DND-41 (cell line): ENCODE data around the gene PAK2.
"Not testable (repeated sequence)": the region's sequence is repeated elsewhere in the genome, so short reads cannot be mapped to it uniquely, and the experiment has no call there.

Source experiments
- ATAC-seq: fragments of 200-7000 bp; cut with Tn5 transposase; 3 replicates; pipeline ENCODE4 v1.9.1; 2021; ENCODE audit warnings: low read depth; ENCODE audit not compliant: insufficient read depth
- DNase-seq: peaks from one replicate; pipeline ENCODE4 v3.0.0-alpha.2; 2020
- H2AFZ ChIP-seq: 2 replicates; pipeline ENCODE4 v1.6.0; 2012; ENCODE audit warnings: low read depth, low read length
- H3K27ac ChIP-seq: 2 replicates; pipeline ENCODE4 v1.5.1; 2012; ENCODE audit warnings: low read length, inconsistent platforms
- H3K27me3 ChIP-seq: fragments of 200-600 bp; sonication (generic); 2 replicates; pipeline ENCODE4 v1.6.0; 2012; ENCODE audit warnings: low read length, mild to moderate bottlenecking, inconsistent platforms; ENCODE audit not compliant: insufficient read depth, poor library complexity
- H3K36me3 ChIP-seq: 2 replicates; pipeline ENCODE4 v1.5.1; 2012; ENCODE audit warnings: low read length, inconsistent platforms; ENCODE audit not compliant: insufficient read depth
- H3K4me1 ChIP-seq: 2 replicates; pipeline ENCODE4 v1.5.1; 2012; ENCODE audit warnings: mild to moderate bottlenecking, low read length; ENCODE audit not compliant: insufficient read depth
- H3K4me2 ChIP-seq: 2 replicates; pipeline ENCODE4 v1.6.0; 2012; ENCODE audit warnings: mild to moderate bottlenecking, moderate library complexity, low read length, inconsistent platforms; ENCODE audit not compliant: insufficient read depth
- H3K4me3 ChIP-seq, 2 experiments: fragments of 200-600 bp in 1 of 2; shearing (Covaris generic) in 1 of 2; 2 replicates each; pipeline ENCODE4 v1.5.1; 2012 to 2016; ENCODE audit warnings: inconsistent platforms in 2 of 2, low read length in 2 of 2, mild to moderate bottlenecking in 2 of 2, low read depth in 1 of 2, moderate library complexity in 1 of 2
- H3K79me2 ChIP-seq: 2 replicates; pipeline ENCODE4 v1.6.0; 2012; ENCODE audit warnings: low read length, inconsistent platforms; ENCODE audit not compliant: insufficient read depth
- H3K9ac ChIP-seq: 2 replicates; pipeline ENCODE4 v1.6.0; 2012; ENCODE audit warnings: low read depth, mild to moderate bottlenecking, inconsistent platforms, low read length, moderate library complexity
- H3K9me3 ChIP-seq: 2 replicates; pipeline ENCODE4 v1.5.1; 2012; ENCODE audit warnings: low read length, moderate library complexity, mild to moderate bottlenecking, inconsistent platforms; ENCODE audit not compliant: insufficient read depth, severe bottlenecking
- H4K20me1 ChIP-seq: 2 replicates; pipeline ENCODE4 v1.6.0; 2012; ENCODE audit warnings: low read length; ENCODE audit not compliant: insufficient read depth
- CTCF ChIP-seq: IDR thresholded peaks from 2 replicates; pipeline ENCODE4 v1.5.1; 2012; ENCODE audit warnings: borderline replicate concordance, low read length, moderate library complexity, mild to moderate bottlenecking; ENCODE audit not compliant: poor library complexity, severe bottlenecking; ENCODE audit errors: extremely low read depth
- EZH2 ChIP-seq: IDR thresholded peaks from 3 replicates; pipeline ENCODE4 v1.6.1; 2012; ENCODE audit warnings: borderline replicate concordance, low read depth, mild to moderate bottlenecking, moderate library complexity, low read length, inconsistent platforms; ENCODE audit not compliant: severe bottlenecking

PAK2 gene

GRCh38 chr3:196835086-196835485 lies 95.4 kb downstream of the PAK2 start:
- H3K4me3 ChIP-seq, result no peak overlapping the region
- H3K4me1 ChIP-seq, result no peaks in the 10 kb centered on the region
- ATAC-seq (no peak), DNase-seq (no peak)
- no peaks in the 10 kb centered on the region for H4K20me1 ChIP-seq
- H3K27me3 ChIP-seq, result no peaks in the 10 kb centered on the region
- H3K27ac ChIP-seq, result no peak overlapping the region
- no peak overlapping the region for H3K4me2 ChIP-seq
- no peak overlapping the region for H2AFZ ChIP-seq
- no peaks in the 10 kb centered on the region for H3K79me2 ChIP-seq
- peaks cover 16% of the 10 kb centered on the region; the same call in 1 of the 2 replicates for H3K36me3 ChIP-seq
- no peak overlapping the region for H3K9ac ChIP-seq
- TF ChIP-seq EZH2 (no peak), CTCF (no peak)
- H3K9me3 ChIP-seq, result no peaks in the 10 kb centered on the region

GRCh38 chr3:196836626-196837025 lies 97.0 kb downstream of the PAK2 start:
- H3K9me3 ChIP-seq, H3K27ac ChIP-seq, H4K20me1 ChIP-seq, H3K27me3 ChIP-seq, H3K36me3 ChIP-seq, H3K4me3 ChIP-seq, H3K79me2 ChIP-seq, H3K4me1 ChIP-seq, H2AFZ ChIP-seq, DNase-seq, H3K4me2 ChIP-seq, ATAC-seq, H3K9ac ChIP-seq: not testable (repeated sequence)

DNA sequence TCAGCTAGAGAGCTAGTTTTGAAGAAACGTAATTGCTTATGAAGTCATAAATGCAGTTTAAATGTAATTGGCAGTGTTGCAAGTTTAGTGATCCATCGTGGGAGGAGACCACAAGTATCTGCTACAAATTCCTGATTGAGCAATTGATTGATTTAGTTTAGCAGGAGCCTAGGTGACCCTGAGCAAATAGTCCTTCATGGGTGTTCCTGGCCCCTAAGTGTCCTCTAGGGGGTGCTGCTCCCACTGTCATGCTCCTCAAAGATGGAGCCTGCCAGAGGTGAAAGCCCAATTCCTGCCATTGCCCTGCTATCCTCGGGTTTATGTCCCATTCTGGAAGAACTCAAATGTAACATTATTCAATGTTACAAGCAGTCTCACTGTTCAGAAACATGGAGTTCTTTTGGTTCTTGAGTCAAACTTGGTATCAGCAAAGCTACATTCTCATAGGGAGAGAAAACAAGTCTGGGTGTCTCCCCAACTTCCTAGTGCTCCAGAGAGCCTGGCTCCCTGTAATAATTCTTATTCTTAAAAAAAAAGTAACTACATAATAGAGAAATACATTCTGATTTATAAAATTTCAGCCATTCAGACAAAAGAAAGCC lies 98.3 kb downstream of the PAK2 start:
- TF ChIP-seq EZH2 (no peak), CTCF (peak; percentile 86)

GRCh38 chr3:196839351-196839750 lies 99.7 kb downstream of the PAK2 start:
- not testable (repeated sequence) for H3K4me3 ChIP-seq, H3K9ac ChIP-seq, H3K4me1 ChIP-seq, H3K4me2 ChIP-seq, DNase-seq, H3K79me2 ChIP-seq, H4K20me1 ChIP-seq, H3K27me3 ChIP-seq, H3K27ac ChIP-seq, H3K9me3 ChIP-seq, ATAC-seq, H2AFZ ChIP-seq, H3K36me3 ChIP-seq

More for the DNA sequence above, 98.3 kb downstream of the PAK2 start:
- 0 out of 2 replicates have a peak overlapping the region, but pooled peaks have one; percentile 9 for H2AFZ ChIP-seq
- peak; percentile 80 for ATAC-seq
- H3K4me1 ChIP-seq, result no peaks in the 10 kb centered on the region
- no peaks in the 10 kb centered on the region for H3K36me3 ChIP-seq
- no peak overlapping the region for H3K27ac ChIP-seq
- H3K79me2 ChIP-seq, result no peaks in the 10 kb centered on the region
- no peaks in the 10 kb centered on the region for H3K9me3 ChIP-seq
- H3K27me3 ChIP-seq, result no peaks in the 10 kb centered on the region
- no peak overlapping the region for H3K9ac ChIP-seq
- DNase-seq, result peak; percentile 64
- no peak overlapping the region for H3K4me3 ChIP-seq
- H3K4me2 ChIP-seq, result no peak overlapping the region
- no peaks in the 10 kb centered on the region for H4K20me1 ChIP-seq
